Effector memory CD4-positive, alpha-beta T cell (primary cell): ENCODE results near the gene RAPGEF6.

ENCODE experiments used
- DNase-seq, 3 donors: peaks; one replicate each; pipeline ENCODE4 v3.0.0-alpha.2; 2020
- H3K27ac ChIP-seq: 2 replicates; pipeline ENCODE4 v1.7.0; 2013; ENCODE audit warnings: mild to moderate bottlenecking, low read length, moderate library complexity; ENCODE audit not compliant: insufficient read depth, poor library complexity, severe bottlenecking
- H3K27me3 ChIP-seq: replicated peaks from 2 replicates; pipeline ENCODE4 v1.7.0; 2013; ENCODE audit warnings: mild to moderate bottlenecking, low read length; ENCODE audit not compliant: insufficient read depth, control insufficient read depth, poor library complexity, severe bottlenecking
- H3K36me3 ChIP-seq: 2 replicates; pipeline ENCODE4 v1.7.0; 2013; ENCODE audit warnings: mild to moderate bottlenecking, low read length, moderate library complexity; ENCODE audit not compliant: control insufficient read depth, insufficient read depth
- H3K4me1 ChIP-seq: 2 replicates; pipeline ENCODE4 v1.7.0; 2013; ENCODE audit warnings: low read length, mild to moderate bottlenecking; ENCODE audit not compliant: control insufficient read depth, insufficient read depth, poor library complexity, severe bottlenecking
- H3K4me3 ChIP-seq: 2 replicates; pipeline ENCODE4 v1.7.0; 2013; ENCODE audit warnings: low read length, low read depth, mild to moderate bottlenecking; ENCODE audit not compliant: insufficient read depth, poor library complexity, severe bottlenecking
- H3K9me3 ChIP-seq: 2 replicates; pipeline ENCODE4 v1.7.0; 2013; ENCODE audit warnings: mild to moderate bottlenecking, low read length, moderate library complexity; ENCODE audit not compliant: control insufficient read depth

The RAPGEF6 gene

DNA sequence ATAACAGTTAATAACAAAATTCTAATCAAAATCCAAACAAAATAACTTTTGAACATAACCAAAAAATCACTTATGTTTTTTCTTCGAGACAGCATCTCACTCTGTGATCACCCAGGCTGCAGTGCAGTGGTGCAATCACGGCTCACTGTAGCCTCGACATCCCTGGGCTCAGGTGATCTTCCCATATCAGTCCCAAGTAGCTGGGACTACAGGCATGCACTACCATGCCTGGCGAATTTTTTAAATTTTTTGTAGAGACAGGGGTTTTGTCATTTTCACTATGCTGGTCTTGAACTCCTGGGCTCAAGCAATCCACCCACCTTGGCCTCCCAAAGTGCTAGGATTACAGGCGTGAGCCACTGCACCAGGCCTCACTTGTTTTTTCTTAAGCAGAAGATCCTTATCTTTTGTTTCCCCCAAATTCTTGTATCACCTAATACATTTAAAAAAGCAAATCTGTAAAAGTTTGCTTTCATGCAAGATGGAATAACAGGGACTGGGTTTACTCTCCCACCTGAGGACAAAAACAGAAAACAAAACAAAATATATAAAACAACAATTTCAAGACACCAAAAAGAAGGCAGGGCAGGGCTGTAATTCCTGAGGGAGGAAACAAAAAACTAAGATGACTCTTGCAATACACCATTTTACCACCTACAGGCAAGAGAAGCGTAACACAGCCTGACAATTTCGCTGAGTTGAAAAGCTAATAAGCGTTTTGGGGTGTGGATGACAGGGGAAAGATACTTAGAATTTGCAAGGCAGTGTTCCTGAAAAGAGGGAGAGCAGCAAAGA is 71.4 kb downstream of the RAPGEF6 start:
- Histone ChIP-seq H3K4me3 (no peak overlapping the region), H3K27ac (no peak overlapping the region), H3K36me3 (peaks cover 10% of the 10 kb centered on the region), H3K4me1 (peaks cover 6% of the 10 kb centered on the region), H3K9me3 (no peaks in the 10 kb centered on the region), H3K27me3 (no peaks in the 10 kb centered on the region)
- no peak for DNase-seq

DNA sequence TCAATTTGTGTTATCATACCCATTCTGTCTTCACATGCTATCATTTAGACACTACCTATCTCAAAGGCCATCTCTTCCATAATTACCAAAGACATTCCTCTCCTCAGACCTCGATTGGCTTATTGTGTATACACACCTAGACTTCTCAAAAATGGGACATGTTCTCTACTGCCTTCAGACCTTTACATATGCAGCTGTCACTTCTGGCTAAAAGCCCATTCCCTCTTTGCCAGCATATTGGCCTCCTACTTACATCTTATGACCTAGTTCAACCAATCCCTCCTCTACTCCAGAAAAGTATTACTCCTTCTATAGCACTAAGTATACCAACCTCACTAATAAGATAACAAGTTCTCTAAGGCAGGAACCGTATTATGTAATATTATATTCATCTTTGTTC is 84.4 kb downstream of the RAPGEF6 start:
- Histone ChIP-seq H3K27ac (no peak overlapping the region), H3K27me3 (no peaks in the 10 kb centered on the region), H3K9me3 (no peaks in the 10 kb centered on the region), H3K4me1 (peaks cover 27% of the 10 kb centered on the region), H3K4me3 (no peak overlapping the region), H3K36me3 (no peaks in the 10 kb centered on the region)
- DNase-seq = no peak

DNA sequence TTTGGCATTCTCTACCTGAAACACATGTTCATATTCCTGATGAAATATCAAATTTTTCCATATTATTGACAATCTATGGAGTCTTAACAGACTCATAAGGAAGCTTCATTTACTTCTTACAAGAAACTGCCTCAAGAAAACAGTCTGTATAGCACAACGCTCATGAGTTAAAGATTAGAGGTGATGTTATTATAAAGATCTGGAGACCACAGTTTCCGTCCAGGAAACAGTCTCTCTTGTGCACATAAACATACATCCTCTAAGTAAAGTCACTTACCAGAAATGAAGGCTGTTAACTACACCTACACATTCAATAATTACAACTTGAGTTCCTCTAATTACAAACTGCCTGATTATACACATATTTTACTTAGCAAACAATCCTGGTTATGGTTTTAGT is 86.9 kb downstream of the RAPGEF6 start:
- peak overlapping the region; percentile 79 for H3K27ac ChIP-seq
- no peaks in the 10 kb centered on the region for H3K36me3 ChIP-seq
- no peaks in the 10 kb centered on the region for H3K9me3 ChIP-seq
- no peak for DNase-seq
- peaks cover 28% of the 10 kb centered on the region for H3K4me1 ChIP-seq
- H3K4me3 ChIP-seq = peak overlapping the region; percentile 62
- H3K27me3 ChIP-seq = no peaks in the 10 kb centered on the region

GRCh38 chr5:131545845-131546244 is 89.2 kb downstream of the RAPGEF6 start:
- no peaks in the 10 kb centered on the region for H3K9me3 ChIP-seq
- H3K27me3 ChIP-seq = no peaks in the 10 kb centered on the region
- no peak overlapping the region for H3K27ac ChIP-seq
- H3K36me3 ChIP-seq = no peaks in the 10 kb centered on the region
- H3K4me3 ChIP-seq = peak overlapping the region; percentile 62
- DNase-seq = no peak
- H3K4me1 ChIP-seq = peaks cover 29% of the 10 kb centered on the region

- H3K27me3 ChIP-seq = no peaks in the 10 kb centered on the region
- no peak overlapping the region for H3K27ac ChIP-seq
- H3K9me3 ChIP-seq = no peaks in the 10 kb centered on the region
- H3K4me1 ChIP-seq = peaks cover 16% of the 10 kb centered on the region
- DNase-seq = no peak
- no peaks in the 10 kb centered on the region for H3K36me3 ChIP-seq
- no peak overlapping the region for H3K4me3 ChIP-seq
These were observed 92.3 kb downstream of the RAPGEF6 start for GRCh38 chr5:131542723-131543122.

- H3K9me3 ChIP-seq = no peaks in the 10 kb centered on the region
- no peak overlapping the region for H3K4me3 ChIP-seq
- H3K4me1 ChIP-seq = peaks cover 17% of the 10 kb centered on the region
- peak overlapping the region; percentile 7 for H3K27ac ChIP-seq
- no peak for DNase-seq
- no peaks in the 10 kb centered on the region for H3K36me3 ChIP-seq
- no peaks in the 10 kb centered on the region for H3K27me3 ChIP-seq
These were observed 93.3 kb downstream of the RAPGEF6 start for GRCh38 chr5:131541762-131542161.

GRCh38 chr5:131541071-131541470 is 94.0 kb downstream of the RAPGEF6 start:
- Histone ChIP-seq H3K9me3 (no peaks in the 10 kb centered on the region), H3K27me3 (no peaks in the 10 kb centered on the region), H3K27ac (no peak overlapping the region), H3K36me3 (no peaks in the 10 kb centered on the region), H3K4me1 (peaks cover 21% of the 10 kb centered on the region), H3K4me3 (no peak overlapping the region)
- DNase-seq = no peak

GRCh38 chr5:131539251-131539650 is 95.8 kb downstream of the RAPGEF6 start:
- Histone ChIP-seq H3K9me3 (no peaks in the 10 kb centered on the region), H3K4me3 (no peak overlapping the region), H3K4me1 (peaks cover 21% of the 10 kb centered on the region), H3K27ac (no peak overlapping the region), H3K27me3 (no peaks in the 10 kb centered on the region), H3K36me3 (no peaks in the 10 kb centered on the region)
- no peak for DNase-seq

DNA sequence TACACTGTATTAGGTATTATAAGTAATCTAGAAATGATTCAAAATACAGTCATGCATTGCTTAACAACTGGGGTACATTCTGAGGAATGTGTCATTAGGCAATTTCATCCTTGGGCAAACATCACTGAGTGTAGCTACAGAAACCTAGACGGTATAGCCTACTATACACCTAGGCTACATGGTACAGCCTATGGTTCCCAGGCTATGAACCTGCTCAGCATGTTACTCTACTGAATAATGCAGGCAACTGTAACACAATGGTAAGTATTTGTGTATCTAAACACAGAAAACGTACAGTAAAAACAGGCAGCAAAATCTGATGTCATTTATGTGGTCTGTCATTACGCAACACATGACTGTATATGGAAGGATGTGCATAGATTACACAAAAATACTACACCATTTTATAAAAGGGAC is 96.8 kb downstream of the RAPGEF6 start:
- peaks cover 29% of the 10 kb centered on the region for H3K4me1 ChIP-seq
- no peak for DNase-seq
- no peak overlapping the region for H3K4me3 ChIP-seq
- H3K36me3 ChIP-seq = no peaks in the 10 kb centered on the region
- no peaks in the 10 kb centered on the region for H3K27me3 ChIP-seq
- no peaks in the 10 kb centered on the region for H3K9me3 ChIP-seq
- no peak overlapping the region for H3K27ac ChIP-seq

GRCh38 chr5:131536850-131537448 is 98.1 kb downstream of the RAPGEF6 start:
- Histone ChIP-seq H3K36me3 (no peaks in the 10 kb centered on the region), H3K4me1 (peaks cover 33% of the 10 kb centered on the region), H3K9me3 (no peaks in the 10 kb centered on the region), H3K27ac (peak overlapping the region; percentile 50), H3K27me3 (no peaks in the 10 kb centered on the region), H3K4me3 (no peak overlapping the region)
- DNase-seq = no peak
